ENCODE measurements around the gene CNBP.

The CNBP gene

GRCh38 chr3:129211345-129211744, 27.6 kb upstream of the CNBP start:
- no peaks in the 10 kb centered on the region for H3F3A ChIP-seq (ENCODE audit: low read depth)
- H3K9ac ChIP-seq (ENCODE audit: low read depth, low read length, poor library complexity, severe bottlenecking): no peak overlapping the region
- H3K79me2 ChIP-seq (ENCODE audit: insufficient read depth, low read length): no peaks in the 10 kb centered on the region
- H3K9me3 ChIP-seq (ENCODE audit: insufficient read depth, low read depth, low read length): no peaks in the 10 kb centered on the region
- TF ChIP-seq CTCF (conservative IDR thresholded peaks at IDR 0.05; ENCODE audit: low read length) (no peak), EZH2phosphoT487 (IDR thresholded peaks at IDR 0.05; ENCODE audit: borderline replicate concordance) (no peak)
- H3K36me3 ChIP-seq (ENCODE audit: insufficient read depth, low read length): no peaks in the 10 kb centered on the region
- H3K4me1 ChIP-seq (ENCODE audit: insufficient read depth, low read length, poor library complexity, severe bottlenecking): no peaks in the 10 kb centered on the region
- no peak overlapping the region for H3K4me2 ChIP-seq (ENCODE audit: low read depth, low read length, poor library complexity, severe bottlenecking)
- H3K27me3 ChIP-seq (ENCODE audit: insufficient read depth, low read length, poor library complexity, severe bottlenecking): no peaks in the 10 kb centered on the region
- H3K9me2 ChIP-seq (replicated peaks; ENCODE audit: low read depth, low read length): no peaks in the 10 kb centered on the region
- no peak overlapping the region for H3K4me3 ChIP-seq (ENCODE audit: low read length, poor library complexity, severe bottlenecking)
- no peak overlapping the region for H2AFZ ChIP-seq (ENCODE audit: low read length)
- H4K20me1 ChIP-seq (ENCODE audit: insufficient read depth, low read length, poor library complexity, severe bottlenecking): no peaks in the 10 kb centered on the region

DNA sequence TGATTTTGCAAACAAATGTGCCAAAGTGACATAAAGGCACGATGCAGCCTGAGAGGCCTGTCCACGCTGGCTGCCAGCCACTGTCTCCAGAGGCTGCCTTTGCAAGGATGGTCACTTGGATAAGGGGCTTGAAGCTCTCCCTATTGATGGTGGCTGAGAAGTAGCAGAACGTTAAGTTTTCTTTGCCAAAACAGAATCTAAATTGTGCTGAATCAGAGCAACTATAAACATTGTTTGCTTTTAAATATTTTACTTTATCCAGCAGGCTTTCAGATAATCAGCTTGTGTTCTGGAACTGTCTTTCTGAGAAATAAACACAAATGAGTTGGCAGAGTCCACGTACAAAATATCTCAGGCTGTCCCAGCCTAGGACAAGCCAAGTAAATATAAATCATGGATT, 23.8 kb upstream of the CNBP start:
- H3K4me2 ChIP-seq (ENCODE audit: low read depth, low read length, poor library complexity, severe bottlenecking): no peak overlapping the region
- H2AFZ ChIP-seq (ENCODE audit: low read length): no peak overlapping the region
- no peaks in the 10 kb centered on the region for H3F3A ChIP-seq (ENCODE audit: low read depth)
- H3K9me3 ChIP-seq (ENCODE audit: insufficient read depth, low read depth, low read length): no peaks in the 10 kb centered on the region
- no peak for TF ChIP-seq CTCF (conservative IDR thresholded peaks at IDR 0.05; ENCODE audit: low read length)
- no peak for TF ChIP-seq EZH2phosphoT487 (IDR thresholded peaks at IDR 0.05; ENCODE audit: borderline replicate concordance)
- no peaks in the 10 kb centered on the region for H4K20me1 ChIP-seq (ENCODE audit: insufficient read depth, low read length, poor library complexity, severe bottlenecking)
- no peaks in the 10 kb centered on the region for H3K9me2 ChIP-seq (replicated peaks; ENCODE audit: low read depth, low read length)
- H3K4me1 ChIP-seq (ENCODE audit: insufficient read depth, low read length, poor library complexity, severe bottlenecking): no peaks in the 10 kb centered on the region
- H3K4me3 ChIP-seq (ENCODE audit: low read length, poor library complexity, severe bottlenecking): no peak overlapping the region
- no peaks in the 10 kb centered on the region for H3K27me3 ChIP-seq (ENCODE audit: insufficient read depth, low read length, poor library complexity, severe bottlenecking)
- H3K36me3 ChIP-seq (ENCODE audit: insufficient read depth, low read length): no peaks in the 10 kb centered on the region
- no peak overlapping the region for H3K9ac ChIP-seq (ENCODE audit: low read depth, low read length, poor library complexity, severe bottlenecking)
- H3K79me2 ChIP-seq (ENCODE audit: insufficient read depth, low read length): no peaks in the 10 kb centered on the region

- Histone ChIP-seq H3K4me1 (ENCODE audit: insufficient read depth, low read length, poor library complexity, severe bottlenecking) (no peaks in the 10 kb centered on the region), H3K9me3 (ENCODE audit: insufficient read depth, low read depth, low read length) (no peaks in the 10 kb centered on the region), H3K9me2 (replicated peaks; ENCODE audit: low read depth, low read length) (no peaks in the 10 kb centered on the region), H3K4me3 (ENCODE audit: low read length, poor library complexity, severe bottlenecking) (no peak overlapping the region), H2AFZ (ENCODE audit: low read length) (no peak overlapping the region), H3K9ac (ENCODE audit: low read depth, low read length, poor library complexity, severe bottlenecking) (no peak overlapping the region), H3K79me2 (ENCODE audit: insufficient read depth, low read length) (no peaks in the 10 kb centered on the region), H3F3A (ENCODE audit: low read depth) (no peaks in the 10 kb centered on the region), H3K4me2 (ENCODE audit: low read depth, low read length, poor library complexity, severe bottlenecking) (no peak overlapping the region), H3K36me3 (ENCODE audit: insufficient read depth, low read length) (no peaks in the 10 kb centered on the region), H3K27me3 (ENCODE audit: insufficient read depth, low read length, poor library complexity, severe bottlenecking) (no peaks in the 10 kb centered on the region), H4K20me1 (ENCODE audit: insufficient read depth, low read length, poor library complexity, severe bottlenecking) (no peaks in the 10 kb centered on the region)
- no peak for TF ChIP-seq EZH2phosphoT487 (IDR thresholded peaks at IDR 0.05; ENCODE audit: borderline replicate concordance)
- no peak for TF ChIP-seq CTCF (conservative IDR thresholded peaks at IDR 0.05; ENCODE audit: low read length)
These were observed 21.6 kb upstream of the CNBP start for GRCh38 chr3:129205109-129205832.

Data from Loucy (cell line).